Osteocyte (in vitro differentiated cells): ENCODE results near the gene VIPR2. TPM values are rescaled to one million over a fixed set of nuclear protein-coding genes. Genes with fewer than 3 reads are reported as not detected.

ENCODE experiments used
- DNase-seq: peaks from one replicate; pipeline ENCODE4 v3.0.0; 2021; ENCODE audit warnings: mixed read lengths; ENCODE audit not compliant: unreplicated experiment; ENCODE audit errors: extremely low spot score
- H3K27ac Mint-ChIP-seq: one replicate; pipeline ENCODE4 v1.8.0; 2021; ENCODE audit warnings: mild to moderate bottlenecking, mixed read lengths; ENCODE audit not compliant: unreplicated experiment
- H3K27me3 Mint-ChIP-seq: one replicate; pipeline ENCODE4 v1.8.0; 2021; ENCODE audit warnings: mixed read lengths; ENCODE audit not compliant: unreplicated experiment
- H3K36me3 Mint-ChIP-seq: one replicate; pipeline ENCODE4 v1.8.0; 2021; ENCODE audit warnings: mixed read lengths; ENCODE audit not compliant: unreplicated experiment
- H3K4me1 Mint-ChIP-seq: one replicate; pipeline ENCODE4 v1.8.0; 2021; ENCODE audit warnings: mixed read lengths; ENCODE audit not compliant: unreplicated experiment
- H3K4me3 Mint-ChIP-seq: one replicate; pipeline ENCODE4 v1.8.0; 2021; ENCODE audit warnings: mild to moderate bottlenecking, moderate library complexity, mixed read lengths; ENCODE audit not compliant: unreplicated experiment
- H3K9me3 Mint-ChIP-seq: one replicate; pipeline ENCODE4 v1.8.0; 2021; ENCODE audit warnings: mixed read lengths; ENCODE audit not compliant: unreplicated experiment
- total RNA-seq: library from RNA; stranded (reverse); gene quantifications from 2 replicates; pipeline ENCODE4 v1.2.1, GENCODE V29; 2021
- TF ChIP-seq, protein P1 (sequence below): fragments of 200-600 bp; sonication (generic); IDR thresholded peaks from 2 replicates; pipeline ENCODE4 v1.5.0; 2021; ENCODE audit warnings: antibody characterized with exemption, mild to moderate bottlenecking, moderate library complexity

The VIPR2 gene
- total RNA-seq, 1 donor from 2014 or later, result 0.19 TPM

DNA sequence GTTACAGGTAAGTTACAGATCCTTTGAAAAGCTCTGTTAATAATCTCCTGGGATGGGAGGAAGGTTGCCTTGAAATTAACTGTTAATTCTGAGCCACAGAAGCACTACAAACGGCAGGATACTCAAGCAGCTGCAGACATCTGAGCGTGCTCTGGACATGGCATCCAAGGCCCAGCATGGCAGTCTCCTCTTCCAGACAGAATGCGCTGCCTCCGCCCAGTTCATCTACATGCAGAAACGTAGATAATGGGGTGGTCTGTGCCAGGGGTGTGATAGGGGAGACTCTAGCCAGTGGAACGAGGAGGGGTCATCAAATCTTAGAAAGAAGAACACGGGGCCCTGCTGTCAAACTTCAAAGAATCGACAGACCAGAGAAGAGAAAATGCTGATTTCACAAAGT is 13.8 kb downstream of the VIPR2 start:
- Mint-ChIP-seq H3K27me3 (no peaks in the 10 kb centered on the region), H3K27ac (no peak overlapping the region), H3K9me3 (no peaks in the 10 kb centered on the region), H3K36me3 (no peaks in the 10 kb centered on the region), H3K4me1 (no peaks in the 10 kb centered on the region), H3K4me3 (no peak overlapping the region)
- TF ChIP-seq, protein P1, sequence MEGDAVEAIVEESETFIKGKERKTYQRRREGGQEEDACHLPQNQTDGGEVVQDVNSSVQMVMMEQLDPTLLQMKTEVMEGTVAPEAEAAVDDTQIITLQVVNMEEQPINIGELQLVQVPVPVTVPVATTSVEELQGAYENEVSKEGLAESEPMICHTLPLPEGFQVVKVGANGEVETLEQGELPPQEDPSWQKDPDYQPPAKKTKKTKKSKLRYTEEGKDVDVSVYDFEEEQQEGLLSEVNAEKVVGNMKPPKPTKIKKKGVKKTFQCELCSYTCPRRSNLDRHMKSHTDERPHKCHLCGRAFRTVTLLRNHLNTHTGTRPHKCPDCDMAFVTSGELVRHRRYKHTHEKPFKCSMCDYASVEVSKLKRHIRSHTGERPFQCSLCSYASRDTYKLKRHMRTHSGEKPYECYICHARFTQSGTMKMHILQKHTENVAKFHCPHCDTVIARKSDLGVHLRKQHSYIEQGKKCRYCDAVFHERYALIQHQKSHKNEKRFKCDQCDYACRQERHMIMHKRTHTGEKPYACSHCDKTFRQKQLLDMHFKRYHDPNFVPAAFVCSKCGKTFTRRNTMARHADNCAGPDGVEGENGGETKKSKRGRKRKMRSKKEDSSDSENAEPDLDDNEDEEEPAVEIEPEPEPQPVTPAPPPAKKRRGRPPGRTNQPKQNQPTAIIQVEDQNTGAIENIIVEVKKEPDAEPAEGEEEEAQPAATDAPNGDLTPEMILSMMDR, result no peak
- no peak for DNase-seq

GRCh38 chr7:159130199-159130775 is 14.4 kb downstream of the VIPR2 start:
- TF ChIP-seq, protein P1, result no peak
- no peaks in the 10 kb centered on the region for H3K36me3 Mint-ChIP-seq
- no peaks in the 10 kb centered on the region for H3K27me3 Mint-ChIP-seq
- no peaks in the 10 kb centered on the region for H3K9me3 Mint-ChIP-seq
- no peaks in the 10 kb centered on the region for H3K4me1 Mint-ChIP-seq
- DNase-seq, result peak; percentile 77
- no peak overlapping the region for H3K4me3 Mint-ChIP-seq
- no peak overlapping the region for H3K27ac Mint-ChIP-seq

DNA sequence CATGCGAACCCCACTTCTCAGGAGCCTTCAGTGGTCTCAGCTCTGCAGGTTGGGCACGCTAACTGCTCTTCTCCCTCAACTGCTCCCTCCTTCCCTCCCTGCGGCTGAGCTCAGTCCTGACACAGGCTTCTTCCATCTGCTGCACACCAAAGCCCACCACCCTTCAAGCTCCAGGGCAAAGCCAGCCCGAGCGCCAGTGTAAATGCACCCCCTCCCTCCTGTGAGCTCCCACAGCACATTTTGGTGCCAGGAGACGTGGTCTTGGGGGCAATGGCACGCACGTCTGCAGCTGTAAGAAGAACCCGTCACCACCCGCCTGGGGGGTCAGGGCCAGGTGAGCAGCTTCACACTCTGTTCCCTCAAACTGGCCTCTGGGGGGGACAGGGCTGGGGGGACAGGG is 15.9 kb downstream of the VIPR2 start:
- H3K27ac Mint-ChIP-seq, result no peak overlapping the region
- DNase-seq, result peak; percentile 77
- H3K27me3 Mint-ChIP-seq, result no peaks in the 10 kb centered on the region
- H3K36me3 Mint-ChIP-seq, result no peaks in the 10 kb centered on the region
- H3K9me3 Mint-ChIP-seq, result no peaks in the 10 kb centered on the region
- TF ChIP-seq, protein P1, result no peak
- H3K4me3 Mint-ChIP-seq, result no peak overlapping the region
- H3K4me1 Mint-ChIP-seq, result no peaks in the 10 kb centered on the region

DNA sequence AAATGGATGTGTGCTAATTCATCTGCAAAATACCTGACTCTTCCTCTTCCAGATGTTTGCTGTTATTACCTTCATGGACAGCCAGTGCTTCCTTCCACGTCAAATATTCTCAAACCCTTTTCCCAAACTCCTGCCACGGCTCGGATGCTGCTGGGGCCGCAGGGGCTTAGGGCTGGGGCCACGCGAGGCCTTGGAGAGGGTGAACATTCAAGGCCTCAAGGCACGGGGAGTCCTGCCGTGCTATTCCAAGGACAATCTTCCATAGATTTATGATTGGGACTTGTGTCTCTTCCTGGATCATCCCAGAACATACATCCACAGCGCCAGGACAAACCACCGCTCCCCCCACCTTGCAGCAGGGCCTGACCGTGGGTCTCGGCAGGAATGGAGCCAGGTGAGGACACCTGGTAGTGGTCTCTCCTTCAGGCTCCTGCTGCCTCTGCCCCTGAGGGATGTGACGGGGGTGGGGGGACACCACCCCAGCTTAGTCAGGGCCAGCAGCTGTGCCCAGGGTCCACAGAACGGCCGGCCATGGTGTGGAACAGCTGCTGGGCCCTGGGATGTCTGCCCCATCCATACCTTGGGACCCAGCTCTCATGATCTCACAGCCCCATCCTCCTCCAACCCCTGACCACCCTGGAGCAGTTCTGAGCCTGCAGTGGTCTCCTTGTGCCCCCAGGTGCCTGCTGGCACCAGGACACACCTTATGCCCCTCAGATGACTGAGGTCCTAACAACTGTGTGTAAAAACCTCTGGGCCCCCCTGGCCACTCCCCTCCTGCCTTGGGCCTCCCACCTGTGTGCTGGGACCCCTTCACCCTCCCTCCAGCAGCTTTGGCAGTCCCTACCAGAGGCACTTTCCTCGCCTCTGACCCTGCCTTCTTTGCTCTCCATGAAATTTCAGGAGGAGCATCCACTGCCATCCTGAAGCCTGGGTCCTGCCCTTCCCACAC is 16.7 kb downstream of the VIPR2 start:
- Mint-ChIP-seq H3K4me1 (no peaks in the 10 kb centered on the region), H3K36me3 (no peaks in the 10 kb centered on the region), H3K4me3 (no peak overlapping the region), H3K27me3 (no peaks in the 10 kb centered on the region), H3K27ac (no peak overlapping the region), H3K9me3 (no peaks in the 10 kb centered on the region)
- TF ChIP-seq, protein P1, result no peak
- peak; percentile 74 for DNase-seq
